Right atrium auricular region (tissue), 2 donors: ENCODE measurements around the gene HSPA4. TPM values are rescaled to one million over a fixed set of nuclear protein-coding genes. Genes with fewer than 3 reads are reported as not detected.

Experiments
- DNase-seq: peaks from one replicate; pipeline ENCODE4 v3.0.0-alpha.2; 2019; ENCODE audit warnings: low spot score
- H3K27ac ChIP-seq, 2 donors: fragments of 200-600 bp; sonication (generic); 1 replicate in 1 of 2; 2 replicates in 1 of 2; pipeline ENCODE4 v1.5.1; 2016 to 2019
- H3K27me3 ChIP-seq, 2 donors: fragments of 200-600 bp; sonication (generic); one replicate each; pipeline versions ENCODE4 v1.5.1 to v1.6.0; 2017 to 2019
- H3K36me3 ChIP-seq: fragments of 200-600 bp; sonication (generic); one replicate; pipeline ENCODE4 v1.5.1; 2016
- H3K4me1 ChIP-seq, 2 donors: fragments of 200-600 bp; sonication (generic); one replicate each; pipeline versions ENCODE4 v1.5.1 to v1.6.0; 2017 to 2019
- H3K4me3 ChIP-seq, 2 donors: fragments of 200-600 bp; sonication (generic); 1 replicate in 1 of 2; 2 replicates in 1 of 2; pipeline ENCODE4 v1.5.1; 2017 to 2019; ENCODE audit warnings: mild to moderate bottlenecking in 1 of 2, moderate library complexity in 1 of 2
- H3K9me3 ChIP-seq, 2 donors: fragments of 200-600 bp; sonication (generic); one replicate each; pipeline ENCODE4 v1.5.1; 2019
- total RNA-seq, 2 donors: library from RNA; depleted of rRNA; stranded (reverse); fragments of >200 nt; gene quantifications; one replicate each; pipeline ENCODE4 v1.1.0, GENCODE V29; 2016
- TF ChIP-seq, protein P1 (sequence below), 2 donors: fragments of 200-600 bp; sonication (generic); IDR thresholded peaks; one replicate each; pipeline ENCODE4 v1.5.1; 2019; ENCODE audit warnings: antibody characterized with exemption in 2 of 2

HSPA4 gene
- total RNA-seq, 2 donors from 2014 or later, result 50.4 to 56.3 TPM

DNA sequence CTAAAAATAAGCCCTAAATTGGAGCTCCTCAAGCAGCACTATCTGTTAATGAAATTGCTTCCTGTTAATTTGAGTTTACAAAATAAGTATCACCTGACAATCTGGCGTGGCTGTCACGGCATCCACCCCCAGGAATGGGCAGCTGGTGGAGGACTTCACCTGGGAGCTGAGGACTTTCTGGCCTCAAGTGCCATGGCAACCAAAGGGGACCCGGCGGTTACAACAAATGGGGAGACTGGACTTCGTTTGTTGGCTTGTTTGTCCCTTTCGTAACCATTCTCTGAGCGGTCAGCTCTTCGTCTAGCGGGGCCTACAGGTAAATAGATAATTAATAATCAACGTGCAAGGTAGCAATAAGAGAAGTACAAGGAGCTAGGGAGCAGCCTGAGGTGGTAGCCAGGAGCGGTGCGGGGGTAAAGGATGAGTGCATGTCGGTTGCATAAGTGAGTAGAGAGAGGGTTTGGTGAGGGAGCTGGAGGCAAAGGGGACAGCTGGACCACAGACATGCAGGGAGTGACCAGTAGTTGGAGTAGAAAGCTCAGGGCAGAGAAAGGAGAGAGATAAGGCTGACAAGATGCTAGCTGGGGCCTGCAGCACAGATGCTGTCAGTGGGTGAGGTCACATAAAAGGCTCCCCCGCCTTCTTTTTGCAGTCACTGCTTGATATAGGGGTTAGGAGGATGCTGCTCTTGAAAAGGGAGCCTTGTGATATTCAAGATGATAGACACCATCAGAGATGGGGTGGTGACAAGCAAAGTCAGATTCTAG lies 62.5 kb downstream of the HSPA4 start:
- TF ChIP-seq, protein P1, sequence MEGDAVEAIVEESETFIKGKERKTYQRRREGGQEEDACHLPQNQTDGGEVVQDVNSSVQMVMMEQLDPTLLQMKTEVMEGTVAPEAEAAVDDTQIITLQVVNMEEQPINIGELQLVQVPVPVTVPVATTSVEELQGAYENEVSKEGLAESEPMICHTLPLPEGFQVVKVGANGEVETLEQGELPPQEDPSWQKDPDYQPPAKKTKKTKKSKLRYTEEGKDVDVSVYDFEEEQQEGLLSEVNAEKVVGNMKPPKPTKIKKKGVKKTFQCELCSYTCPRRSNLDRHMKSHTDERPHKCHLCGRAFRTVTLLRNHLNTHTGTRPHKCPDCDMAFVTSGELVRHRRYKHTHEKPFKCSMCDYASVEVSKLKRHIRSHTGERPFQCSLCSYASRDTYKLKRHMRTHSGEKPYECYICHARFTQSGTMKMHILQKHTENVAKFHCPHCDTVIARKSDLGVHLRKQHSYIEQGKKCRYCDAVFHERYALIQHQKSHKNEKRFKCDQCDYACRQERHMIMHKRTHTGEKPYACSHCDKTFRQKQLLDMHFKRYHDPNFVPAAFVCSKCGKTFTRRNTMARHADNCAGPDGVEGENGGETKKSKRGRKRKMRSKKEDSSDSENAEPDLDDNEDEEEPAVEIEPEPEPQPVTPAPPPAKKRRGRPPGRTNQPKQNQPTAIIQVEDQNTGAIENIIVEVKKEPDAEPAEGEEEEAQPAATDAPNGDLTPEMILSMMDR (IDR thresholded peaks at IDR 0.05), result no peak
- H3K4me1 ChIP-seq, result peaks cover 0 to 5% of the 10 kb centered on the region in 2 donors
- DNase-seq, result no peak
- H3K27ac ChIP-seq, result no peak overlapping the region
- H3K9me3 ChIP-seq, result no peaks in the 10 kb centered on the region
- no peaks in the 10 kb centered on the region for H3K36me3 ChIP-seq
- H3K27me3 ChIP-seq, result no peaks in the 10 kb centered on the region
- no peak overlapping the region for H3K4me3 ChIP-seq

DNA sequence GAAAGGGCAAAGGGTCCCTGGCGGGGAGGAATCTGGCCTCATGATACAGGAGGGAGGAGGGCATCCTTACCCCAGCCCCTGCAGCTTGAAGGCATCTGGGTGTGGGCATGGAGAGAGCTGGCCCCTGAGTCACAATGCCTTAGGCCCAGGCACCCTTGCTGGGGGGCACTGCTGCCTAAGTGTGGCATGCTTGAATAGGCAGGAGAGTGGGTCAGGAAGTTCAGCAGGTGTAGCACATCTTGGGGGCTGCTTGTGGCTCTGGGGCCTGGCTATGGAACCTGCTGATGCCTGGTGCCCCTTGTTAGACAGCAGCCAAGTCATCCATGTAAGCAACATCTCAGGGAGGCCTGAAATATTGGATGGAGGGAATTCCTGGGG lies 63.1 kb downstream of the HSPA4 start:
- peak; percentile 40 for DNase-seq
- Histone ChIP-seq H3K36me3 (no peaks in the 10 kb centered on the region), H3K4me3 (no peak overlapping the region), H3K27me3 (no peaks in the 10 kb centered on the region), H3K9me3 (no peaks in the 10 kb centered on the region), H3K4me1 (peaks cover 0 to 5% of the 10 kb centered on the region in 2 donors), H3K27ac (no peak overlapping the region)
- TF ChIP-seq, protein P1 (IDR thresholded peaks at IDR 0.05), result no peak

DNA sequence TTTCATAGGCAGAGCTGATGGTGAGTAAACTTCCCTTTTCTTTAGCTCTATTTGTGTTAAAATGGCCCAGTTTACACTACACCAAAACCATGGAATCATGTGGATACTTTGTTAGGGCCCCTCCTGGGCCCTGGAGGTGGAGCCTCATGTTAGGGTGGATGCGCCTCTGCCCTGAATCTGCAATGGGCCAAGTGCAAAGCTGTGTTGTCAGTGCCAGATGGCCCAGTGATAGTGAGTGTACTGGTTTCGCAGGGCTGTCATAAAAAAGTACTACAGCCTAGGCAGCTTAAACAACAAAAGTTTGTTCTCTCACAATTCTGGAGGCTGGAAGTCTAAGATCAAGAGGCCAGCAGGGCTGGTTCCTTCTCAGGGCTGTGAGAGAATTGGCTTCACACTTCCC lies 64.8 kb downstream of the HSPA4 start:
- TF ChIP-seq, protein P1 (IDR thresholded peaks at IDR 0.05), result no peak
- no peaks in the 10 kb centered on the region for H3K4me1 ChIP-seq

DNA sequence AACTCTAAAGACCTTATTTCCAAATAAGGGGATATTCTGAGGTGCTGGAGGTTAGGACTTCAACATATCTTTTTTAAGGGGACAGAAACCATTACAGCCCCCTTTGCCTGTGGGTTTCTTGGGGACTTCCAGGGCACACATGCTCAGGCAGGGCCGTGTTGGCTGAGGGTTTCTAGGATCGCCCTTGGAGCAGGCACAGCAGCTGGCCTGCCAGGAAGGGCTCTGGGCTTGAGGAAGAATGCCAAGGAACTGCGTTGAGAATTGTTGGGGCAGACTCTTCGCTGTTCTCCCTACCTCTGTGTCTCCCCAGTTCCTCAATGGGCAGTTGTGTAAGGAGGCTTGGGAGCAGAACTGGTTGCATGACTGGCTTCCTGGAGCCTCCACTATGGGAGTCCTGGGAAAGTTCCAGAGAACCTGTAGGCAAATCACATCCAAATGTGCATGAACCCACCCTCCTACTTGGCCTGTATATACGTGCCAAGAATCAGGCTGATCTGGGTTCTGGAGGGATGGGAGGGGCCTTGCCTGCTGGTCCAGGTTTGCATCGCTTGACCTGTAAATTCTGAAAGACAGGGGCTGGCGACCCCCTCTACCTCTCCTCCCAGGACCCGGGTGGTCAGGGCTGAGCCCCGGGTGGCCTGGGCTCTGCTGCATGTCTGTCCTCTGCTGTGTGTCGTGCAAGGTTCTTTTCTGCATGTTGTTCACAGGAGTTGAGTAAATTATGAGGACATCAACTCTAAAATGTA lies 65.5 kb downstream of the HSPA4 start:
- H3K4me1 ChIP-seq, result no peaks in the 10 kb centered on the region
- TF ChIP-seq, protein P1 (IDR thresholded peaks at IDR 0.05), result no peak
- no peaks in the 10 kb centered on the region for H3K9me3 ChIP-seq
- no peak overlapping the region for H3K4me3 ChIP-seq
- peak; percentile 30 for DNase-seq
- no peaks in the 10 kb centered on the region for H3K27me3 ChIP-seq
- H3K36me3 ChIP-seq, result no peaks in the 10 kb centered on the region
- H3K27ac ChIP-seq, result no peak overlapping the region

More for the DNA sequence above, 64.8 kb downstream of the HSPA4 start:
- no peaks in the 10 kb centered on the region for H3K36me3 ChIP-seq
- no peak overlapping the region for H3K4me3 ChIP-seq
- DNase-seq, result peak; percentile 52
- H3K27me3 ChIP-seq, result no peaks in the 10 kb centered on the region
- H3K9me3 ChIP-seq, result no peaks in the 10 kb centered on the region
- H3K27ac ChIP-seq, result no peak overlapping the region

DNA sequence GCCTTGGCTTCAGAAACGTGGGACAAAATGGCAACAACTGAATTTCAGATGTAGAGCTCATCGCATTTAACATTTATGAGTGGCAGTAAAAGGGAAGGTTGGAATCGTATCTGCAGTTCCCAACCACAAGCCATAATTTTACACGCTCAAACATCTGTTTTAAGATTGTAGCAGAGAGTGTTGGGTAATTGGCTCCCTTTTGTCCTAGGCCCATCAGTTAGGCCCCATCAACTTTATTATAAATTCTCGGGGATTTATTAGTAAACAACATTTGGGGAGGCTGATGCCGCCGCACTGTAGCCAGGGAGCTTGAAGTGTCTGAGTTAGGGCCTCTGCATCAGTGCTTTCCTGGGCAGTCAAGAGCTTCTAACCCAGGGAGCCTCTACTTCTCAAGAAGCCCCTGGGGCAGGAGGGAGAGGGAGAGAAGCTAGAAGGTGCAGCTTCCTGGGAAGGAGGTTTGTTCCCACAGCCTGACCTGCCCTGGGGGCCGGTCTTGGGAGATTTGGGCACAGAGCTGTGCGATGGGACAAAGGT lies 66.2 kb downstream of the HSPA4 start:
- no peaks in the 10 kb centered on the region for H3K27me3 ChIP-seq
- H3K4me3 ChIP-seq, result no peak overlapping the region
- TF ChIP-seq, protein P1 (IDR thresholded peaks at IDR 0.05), result no peak
- no peak overlapping the region for H3K27ac ChIP-seq
- no peaks in the 10 kb centered on the region for H3K36me3 ChIP-seq
- H3K4me1 ChIP-seq, result no peaks in the 10 kb centered on the region
- DNase-seq, result peak; percentile 38
- no peaks in the 10 kb centered on the region for H3K9me3 ChIP-seq
